Upper lobe of left lung (tissue), 6 donors: Measurements from ENCODE around the gene HCST. TPM values are rescaled to one million over a fixed set of nuclear protein-coding genes. Genes with fewer than 3 reads are reported as not detected.

Source experiments
- ATAC-seq, 2 donors: fragments of 200-7000 bp; cut with Tn5 transposase; one replicate each; pipeline ENCODE4 v1.9.1; 2022; ENCODE audit warnings: mild to moderate bottlenecking in 2 of 2, moderate library complexity in 2 of 2; ENCODE audit not compliant: low FRiP score in 2 of 2
- DNase-seq, 2 donors: peaks; one replicate each; pipeline ENCODE4 v3.0.0-alpha.2; 2019 to 2020
- H3K27ac ChIP-seq, 4 donors: fragments of 200-600 bp; sonication (generic); one replicate each; pipeline ENCODE4 v1.5.1; 2016 to 2019
- H3K27me3 ChIP-seq, 4 donors: fragments of 200-600 bp; sonication (generic); one replicate each; pipeline ENCODE4 v1.5.1; 2017 to 2019
- H3K36me3 ChIP-seq, 4 donors: fragments of 200-600 bp; sonication (generic); one replicate each; pipeline ENCODE4 v1.5.1; 2016 to 2019
- H3K4me1 ChIP-seq, 4 donors: fragments of 200-600 bp; sonication (generic); one replicate each; pipeline ENCODE4 v1.5.1; 2018 to 2019
- H3K4me3 ChIP-seq, 4 donors: fragments of 200-600 bp; sonication (generic); one replicate each; pipeline ENCODE4 v1.5.1; 2017 to 2019; ENCODE audit warnings: mild to moderate bottlenecking in 2 of 4, moderate library complexity in 1 of 4
- H3K9me3 ChIP-seq, 4 donors: fragments of 200-600 bp; sonication (generic); one replicate each; pipeline ENCODE4 v1.5.1; 2018 to 2019
- EP300 ChIP-seq, 4 donors: sonication (generic); formaldehyde crosslinking; IDR thresholded peaks; one replicate each; pipeline ENCODE4 v1.5.1; 2017; ENCODE audit warnings: antibody characterized with exemption in 4 of 4, control low read depth in 2 of 4
- POLR2A ChIP-seq, 4 donors: fragments of 450-650 bp; IDR thresholded peaks; one replicate each; pipeline ENCODE4 v1.5.1; 2016 to 2017; ENCODE audit warnings: antibody characterized with exemption in 4 of 4, mild to moderate bottlenecking in 2 of 4
- POLR2AphosphoS5 ChIP-seq, 2 donors: sonication (generic); formaldehyde crosslinking; IDR thresholded peaks; one replicate each; pipeline ENCODE4 v1.5.1; 2017; ENCODE audit warnings: antibody characterized with exemption in 2 of 2
- WGBS, 2 donors: methylation state at CpG; one replicate each; pipeline ENCODE4 v1.1.5; 2017 to 2018; 5-methylcytosine and 5-hydroxymethylcytosine counted together
- total RNA-seq, 6 donors: library from RNA; depleted of rRNA in 4 of 6; stranded (reverse); fragments of >200 nt in 4 of 6; gene quantifications; one replicate each; pipeline versions ENCODE4 v1.1.0 to v1.2.1, GENCODE V29; 2016 to 2021
- TF ChIP-seq, protein P1 (sequence below), 6 experiments: fragments of 450-650 bp in 4 of 6; fragments of 200-600 bp in 2 of 6; sonication (generic) in 2 of 6; IDR thresholded peaks; one replicate each; pipeline ENCODE4 v1.5.1; 2016 to 2019; ENCODE audit warnings: antibody characterized with exemption in 6 of 6
- donor health status: DM: no; HTN: no; CAD: no; lungs with moderate emphysema.
- donor health status: DM: no; HTN: yes; CAD: no; lungs with severe emphysema.

HCST gene
- total RNA-seq, 6 donors from 2014 or later = 10.2 to 40.8 (median 19.9) TPM; not detected in 1

DNA sequence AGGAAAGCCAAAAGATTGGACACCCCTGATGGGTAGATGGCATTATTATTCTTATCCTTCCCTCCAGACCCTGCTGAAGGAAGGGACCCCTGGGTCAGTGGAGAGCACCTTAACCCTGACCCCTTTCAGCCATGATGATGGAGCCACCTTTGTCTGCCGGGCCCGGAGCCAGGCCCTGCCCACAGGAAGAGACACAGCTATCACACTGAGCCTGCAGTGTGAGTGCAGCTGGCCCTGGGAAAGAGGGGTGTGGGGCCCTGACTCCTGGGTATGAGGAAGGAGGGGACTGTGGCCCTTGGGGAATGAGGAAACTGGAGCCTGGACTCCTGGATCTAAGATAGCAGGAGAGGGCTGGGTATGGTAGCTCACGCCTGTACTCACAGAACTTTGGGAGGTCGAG is 42.9 kb upstream of the HCST start:
- ATAC-seq = no peak
- TF ChIP-seq, protein P1, sequence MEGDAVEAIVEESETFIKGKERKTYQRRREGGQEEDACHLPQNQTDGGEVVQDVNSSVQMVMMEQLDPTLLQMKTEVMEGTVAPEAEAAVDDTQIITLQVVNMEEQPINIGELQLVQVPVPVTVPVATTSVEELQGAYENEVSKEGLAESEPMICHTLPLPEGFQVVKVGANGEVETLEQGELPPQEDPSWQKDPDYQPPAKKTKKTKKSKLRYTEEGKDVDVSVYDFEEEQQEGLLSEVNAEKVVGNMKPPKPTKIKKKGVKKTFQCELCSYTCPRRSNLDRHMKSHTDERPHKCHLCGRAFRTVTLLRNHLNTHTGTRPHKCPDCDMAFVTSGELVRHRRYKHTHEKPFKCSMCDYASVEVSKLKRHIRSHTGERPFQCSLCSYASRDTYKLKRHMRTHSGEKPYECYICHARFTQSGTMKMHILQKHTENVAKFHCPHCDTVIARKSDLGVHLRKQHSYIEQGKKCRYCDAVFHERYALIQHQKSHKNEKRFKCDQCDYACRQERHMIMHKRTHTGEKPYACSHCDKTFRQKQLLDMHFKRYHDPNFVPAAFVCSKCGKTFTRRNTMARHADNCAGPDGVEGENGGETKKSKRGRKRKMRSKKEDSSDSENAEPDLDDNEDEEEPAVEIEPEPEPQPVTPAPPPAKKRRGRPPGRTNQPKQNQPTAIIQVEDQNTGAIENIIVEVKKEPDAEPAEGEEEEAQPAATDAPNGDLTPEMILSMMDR (IDR thresholded peaks at IDR 0.05) = no peak
- no peak for TF ChIP-seq POLR2A (IDR thresholded peaks at IDR 0.05)
- no peak for TF ChIP-seq POLR2AphosphoS5 (IDR thresholded peaks at IDR 0.05)
- TF ChIP-seq EP300 (IDR thresholded peaks at IDR 0.05) = no peak
- Histone ChIP-seq H3K4me3 (no peak overlapping the region), H3K9me3 (no peaks in the 10 kb centered on the region), H3K27ac (no peak overlapping the region), H3K36me3 (no peaks in the 10 kb centered on the region), H3K4me1 (peaks cover 9 to 23% (median 16%) of the 10 kb centered on the region in 4 donors), H3K27me3 (peaks cover 0 to 39% (median 21%) of the 10 kb centered on the region in 4 donors)
- DNase-seq = no peak
- WGBS, 2 donors = 66 to 70% methylated on average over 4 of the region's 4 CpGs

DNA sequence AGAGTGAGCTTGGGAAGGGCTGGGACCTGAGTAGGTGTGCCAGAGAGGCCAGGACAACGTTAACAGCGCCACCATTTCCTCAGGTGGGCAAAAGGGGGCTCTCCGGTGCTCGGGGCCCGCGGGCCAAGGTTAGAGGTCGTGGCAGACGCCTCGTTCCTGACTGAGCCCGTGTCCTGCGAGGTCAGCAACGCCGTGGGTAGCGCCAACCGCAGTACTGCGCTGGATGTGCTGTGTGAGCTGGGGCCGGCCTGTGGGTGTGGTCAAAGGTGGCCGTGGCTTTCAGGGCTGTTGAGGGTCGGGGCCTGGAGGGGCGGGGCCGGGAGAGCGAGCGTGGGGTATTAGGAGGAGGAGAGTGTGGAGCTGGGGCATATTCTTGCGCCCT is 41.9 kb upstream of the HCST start:
- Histone ChIP-seq H3K4me1 (peaks cover 9 to 23% (median 16%) of the 10 kb centered on the region in 4 donors), H3K36me3 (no peaks in the 10 kb centered on the region), H3K4me3 (no peak overlapping the region), H3K27ac (no peak overlapping the region), H3K9me3 (no peaks in the 10 kb centered on the region), H3K27me3 (peaks cover 0 to 38% (median 18%) of the 10 kb centered on the region in 4 donors)
- TF ChIP-seq POLR2AphosphoS5 (IDR thresholded peaks at IDR 0.05) = no peak
- TF ChIP-seq, protein P1 (IDR thresholded peaks at IDR 0.05) = no peak
- TF ChIP-seq POLR2A (IDR thresholded peaks at IDR 0.05) = no peak
- TF ChIP-seq EP300 (IDR thresholded peaks at IDR 0.05) = no peak
- ATAC-seq (no peak), DNase-seq (peak in 1 of 2 donors; percentile 79)
- WGBS, 2 donors = 12 to 15% methylated on average over 13 of the region's 24 CpGs

DNA sequence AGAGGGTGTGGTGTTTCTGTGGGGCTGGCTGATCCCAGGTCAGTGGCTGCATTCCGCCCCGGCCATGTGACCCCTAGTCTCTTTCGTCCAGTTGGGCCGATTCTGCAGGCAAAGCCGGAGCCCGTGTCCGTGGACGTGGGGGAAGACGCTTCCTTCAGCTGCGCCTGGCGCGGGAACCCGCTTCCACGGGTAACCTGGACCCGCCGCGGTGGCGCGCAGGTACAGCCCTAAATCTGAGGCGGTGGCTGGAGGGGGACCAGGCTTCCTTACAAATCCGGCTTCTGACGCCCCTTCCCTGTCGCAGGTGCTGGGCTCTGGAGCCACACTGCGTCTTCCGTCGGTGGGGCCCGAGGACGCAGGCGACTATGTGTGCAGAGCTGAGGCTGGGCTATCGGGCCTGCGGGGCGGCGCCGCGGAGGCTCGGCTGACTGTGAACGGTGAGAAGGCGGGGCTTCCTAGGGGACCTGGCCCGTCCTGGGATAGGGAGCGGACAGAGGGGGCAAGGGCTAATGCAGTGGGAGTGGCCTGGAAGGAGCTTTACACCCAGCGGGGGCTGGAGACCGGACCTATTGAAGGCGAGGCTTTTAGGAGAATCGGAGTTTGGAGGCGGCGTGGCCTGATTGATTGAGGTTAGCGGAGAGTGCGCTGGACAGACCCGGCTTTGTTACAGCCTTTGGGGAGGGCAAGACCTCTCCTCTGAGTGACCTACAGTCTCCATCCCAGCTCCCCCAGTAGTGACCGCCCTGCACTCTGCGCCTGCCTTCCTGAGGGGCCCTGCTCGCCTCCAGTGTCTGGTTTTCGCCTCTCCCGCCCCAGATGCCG is 41.3 kb upstream of the HCST start:
- DNase-seq = peak in 1 of 2 donors; percentile 83
- WGBS, 2 donors = 14 to 23% methylated on average over 17 to 30 of the region's 55 CpGs
- H3K4me1 ChIP-seq = peaks cover 7 to 20% (median 15%) of the 10 kb centered on the region in 4 donors
- peaks cover 0 to 32% (median 16%) of the 10 kb centered on the region in 4 donors for H3K27me3 ChIP-seq
- TF ChIP-seq POLR2AphosphoS5 (IDR thresholded peaks at IDR 0.05) (no peak), EP300 (IDR thresholded peaks at IDR 0.05) (no peak), POLR2A (IDR thresholded peaks at IDR 0.05) (no peak)
- TF ChIP-seq, protein P1 (IDR thresholded peaks at IDR 0.05) = no peak
- no peaks in the 10 kb centered on the region for H3K36me3 ChIP-seq
- H3K27ac ChIP-seq = no peak overlapping the region
- no peak for ATAC-seq
- H3K9me3 ChIP-seq = no peaks in the 10 kb centered on the region
- no peak overlapping the region for H3K4me3 ChIP-seq

DNA sequence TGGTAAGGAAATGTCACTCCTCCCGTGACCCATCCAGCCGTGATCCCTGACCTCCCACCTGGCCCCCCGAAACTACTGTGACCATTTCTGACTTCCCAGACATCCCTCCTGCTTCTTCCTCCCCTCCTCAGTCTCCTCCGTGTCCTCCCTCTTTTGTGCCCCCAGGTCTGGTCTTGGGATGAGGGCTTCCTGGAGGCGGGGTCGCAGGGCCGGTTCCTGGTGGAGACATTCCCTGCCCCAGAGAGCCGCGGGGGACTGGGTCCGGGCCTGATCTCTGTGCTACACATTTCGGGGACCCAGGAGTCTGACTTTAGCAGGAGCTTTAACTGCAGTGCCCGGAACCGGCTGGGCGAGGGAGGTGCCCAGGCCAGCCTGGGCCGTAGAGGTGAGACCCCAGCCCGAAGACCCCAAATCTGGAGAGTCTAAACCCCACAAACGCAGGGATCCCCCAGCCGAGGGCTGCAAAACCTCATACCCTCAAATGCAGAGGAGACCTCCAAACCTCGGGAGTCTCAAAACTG is 40.6 kb upstream of the HCST start:
- Histone ChIP-seq H3K4me1 (peaks cover under 1 to 13% (median 9%) of the 10 kb centered on the region in 4 donors), H3K27me3 (peaks cover 0 to 26% (median 10%) of the 10 kb centered on the region in 4 donors), H3K27ac (no peak overlapping the region), H3K9me3 (no peaks in the 10 kb centered on the region), H3K4me3 (no peak overlapping the region), H3K36me3 (no peaks in the 10 kb centered on the region)
- WGBS, 2 donors = 37 to 52% methylated on average over 6 to 19 of the region's 19 CpGs
- ATAC-seq = no peak
- TF ChIP-seq POLR2AphosphoS5 (IDR thresholded peaks at IDR 0.05) (no peak), POLR2A (IDR thresholded peaks at IDR 0.05) (no peak), EP300 (IDR thresholded peaks at IDR 0.05) (no peak)
- TF ChIP-seq, protein P1 (IDR thresholded peaks at IDR 0.05) = no peak
- no peak for DNase-seq
